Common myeloid progenitor, CD34-positive (primary cell): Measurements from ENCODE around the gene GTSE1.

ENCODE experiments used
- CTCF ChIA-PET: fragments of 350-600 bp; sonication (Branson Sonifier 250); formaldehyde crosslinking; loops from one replicate; lab custom pipeline; 2021; ENCODE audit warnings: antibody characterized with exemption; lab: Charles Lee
- POLR2A ChIA-PET: fragments of 350-600 bp; sonication (Branson Sonifier 250); formaldehyde crosslinking; loops from one replicate; lab custom pipeline; 2021; ENCODE audit warnings: antibody characterized with exemption; lab: Charles Lee
- DNase-seq, 3 donors: peaks; one replicate each; pipeline versions ENCODE4 v3.0.0 to v3.0.0-alpha.2; 2013
- H3K27ac ChIP-seq, 2 experiments: 1 replicate in 1 of 2; 2 replicates in 1 of 2; pipeline ENCODE4 v1.7.0; 2013; ENCODE audit warnings: inconsistent platforms in 2 of 2, low read length in 2 of 2, mild to moderate bottlenecking in 2 of 2, low read depth in 1 of 2, moderate library complexity in 1 of 2; ENCODE audit not compliant: severe bottlenecking in 2 of 2, insufficient read depth in 1 of 2, poor library complexity in 1 of 2
- H3K27me3 ChIP-seq, 5 experiments: replicated peaks in 2 of 5; 1 replicate in 3 of 5; 2 replicates in 2 of 5; pipeline versions ENCODE4 v1.6.1 to v1.7.0; 2013; ENCODE audit warnings: low read length in 4 of 5, mild to moderate bottlenecking in 2 of 5, moderate library complexity in 2 of 5, inconsistent platforms in 1 of 5; ENCODE audit not compliant: insufficient read depth in 5 of 5, control insufficient read depth in 4 of 5
- H3K36me3 ChIP-seq, 4 experiments: 1 replicate in 2 of 4; 2 replicates in 2 of 4; pipeline versions ENCODE4 v1.6.1 to v1.7.0; 2013; ENCODE audit warnings: low read length in 3 of 4, control low read depth in 1 of 4, mild to moderate bottlenecking in 1 of 4; ENCODE audit not compliant: control insufficient read depth in 4 of 4, insufficient read depth in 4 of 4
- H3K4me1 ChIP-seq, 4 experiments: 1 replicate in 3 of 4; 2 replicates in 1 of 4; pipeline versions ENCODE4 v1.6.1 to v1.7.1; 2013; ENCODE audit warnings: low read length in 3 of 4, mild to moderate bottlenecking in 3 of 4, control low read depth in 1 of 4, inconsistent platforms in 1 of 4, moderate library complexity in 1 of 4; ENCODE audit not compliant: control insufficient read depth in 4 of 4, insufficient read depth in 4 of 4; ENCODE audit errors: control extremely low read depth in 1 of 4
- H3K4me3 ChIP-seq, 7 experiments: 1 replicate in 4 of 7; 2 replicates in 3 of 7; pipeline versions ENCODE4 v1.5.1 to v1.7.0; 2013; ENCODE audit warnings: mild to moderate bottlenecking in 7 of 7, low read length in 6 of 7, moderate library complexity in 6 of 7, inconsistent platforms in 2 of 7, low read depth in 2 of 7, control low read depth in 1 of 7; ENCODE audit not compliant: insufficient read depth in 4 of 7, control insufficient read depth in 1 of 7; ENCODE audit errors: extremely low read depth in 1 of 7
- H3K9me3 ChIP-seq, 5 experiments: 1 replicate in 4 of 5; 2 replicates in 1 of 5; pipeline versions ENCODE4 v1.6.1 to v1.7.1; 2013; ENCODE audit warnings: low read length in 4 of 5, mild to moderate bottlenecking in 2 of 5, inconsistent platforms in 1 of 5, low read depth in 1 of 5, moderate library complexity in 1 of 5; ENCODE audit not compliant: control insufficient read depth in 4 of 5, insufficient read depth in 2 of 5; ENCODE audit errors: control extremely low read depth in 1 of 5
- WGBS: methylation state at CpG from one replicate; pipeline ENCODE4 v1.1.5; 2013; ENCODE audit not compliant: insufficient coverage; 5-methylcytosine and 5-hydroxymethylcytosine counted together

Gene GTSE1

DNA sequence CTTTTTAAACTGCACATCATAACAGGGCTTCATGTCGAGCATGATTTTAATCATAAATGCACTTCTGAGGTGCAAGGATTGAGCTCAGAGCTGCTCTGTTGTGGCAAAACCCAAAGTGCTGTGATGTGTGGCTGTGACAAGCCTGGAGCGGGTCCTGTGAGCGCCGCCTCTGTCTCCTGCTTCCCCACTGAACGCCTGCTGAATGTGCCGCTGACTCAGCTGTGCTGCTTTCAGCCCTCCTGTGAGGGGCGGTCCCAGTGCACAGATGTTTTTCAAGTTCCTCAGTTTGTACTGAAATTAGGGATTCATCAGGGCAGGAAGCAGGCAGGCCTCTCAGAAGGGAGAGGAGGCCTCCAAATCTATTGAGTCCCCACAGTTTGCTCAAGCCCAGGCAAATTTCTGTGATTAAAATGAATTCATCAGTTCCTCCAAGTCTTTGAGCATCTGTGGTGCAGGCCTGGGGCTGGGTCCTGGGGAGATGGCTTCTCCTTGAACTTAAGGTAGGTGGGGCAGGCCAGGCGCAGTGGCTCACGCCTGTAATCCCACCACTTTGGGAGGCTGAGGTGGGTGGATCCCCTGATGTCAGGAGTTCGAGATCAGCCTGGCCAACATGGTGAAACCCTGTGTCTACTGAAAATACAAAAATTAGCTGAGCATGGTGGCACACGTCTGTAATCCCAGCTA is 3.0 kb upstream of the GTSE1 start:
- DNase-seq: peak; percentile 54 to 86 (median 84)
- Histone ChIP-seq H3K27ac (no peak overlapping the region), H3K27me3 (no peaks in the 10 kb centered on the region), H3K9me3 (peaks cover 0 to 3% (median 0%) of the 10 kb centered on the region in 5 experiments), H3K36me3 (peaks cover 0 to 25% (median 11%) of the 10 kb centered on the region in 4 experiments), H3K4me3 (peak overlapping the region in 1 of 7 experiments; percentile 19), H3K4me1 (peaks cover 5 to 64% (median 41%) of the 10 kb centered on the region in 4 experiments)
- CTCF ChIA-PET: interaction anchor here (0.6 to 0.9 kb wide), 4 partner anchors 13 to 255 kb away, joined by 3 to 4 read pairs (median 3); partner anchors contain the start of gene PKDREJ
- 41% methylated on average over 10 of the region's 11 CpGs for WGBS
- POLR2A ChIA-PET: interaction anchor here (0.7 kb wide), 1 partner anchor 28 kb away, joined by 7 read pairs; no protein-coding TSS in a partner anchor

DNA sequence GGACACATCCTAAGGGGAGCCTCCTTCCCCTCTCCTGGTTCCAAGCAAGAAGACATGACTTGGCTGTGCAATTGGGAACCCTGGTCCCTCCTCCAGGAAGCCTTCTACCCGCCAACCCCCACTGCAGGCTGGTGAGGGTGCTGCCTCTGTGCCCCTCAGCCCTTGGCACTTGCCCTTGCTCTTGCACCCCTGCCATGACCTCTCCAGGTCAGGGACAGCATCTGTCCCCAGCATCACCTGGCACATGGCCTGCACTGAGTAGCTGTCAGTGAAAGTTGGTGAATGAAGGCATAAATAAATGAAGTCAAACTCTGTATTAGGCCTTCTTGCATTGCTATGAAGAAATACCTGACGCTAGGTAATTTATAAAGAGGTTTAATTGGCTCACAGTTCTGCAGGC is 1.9 kb upstream of the GTSE1 start:
- Histone ChIP-seq H3K4me1 (peaks cover 5 to 53% (median 37%) of the 10 kb centered on the region in 4 experiments), H3K27ac (no peak overlapping the region), H3K27me3 (no peaks in the 10 kb centered on the region), H3K4me3 (no peak overlapping the region), H3K9me3 (peaks cover 0 to 3% (median 0%) of the 10 kb centered on the region in 5 experiments), H3K36me3 (peaks cover 0 to 30% (median 11%) of the 10 kb centered on the region in 4 experiments)
- DNase-seq: no peak
- POLR2A ChIA-PET: no interaction called here
- WGBS: 100% methylated on average over 2 of the region's 2 CpGs
- CTCF ChIA-PET: interaction anchor here (1.7 kb wide), 1 partner anchor 20 kb away, joined by 7 read pairs; no protein-coding TSS in a partner anchor

DNA sequence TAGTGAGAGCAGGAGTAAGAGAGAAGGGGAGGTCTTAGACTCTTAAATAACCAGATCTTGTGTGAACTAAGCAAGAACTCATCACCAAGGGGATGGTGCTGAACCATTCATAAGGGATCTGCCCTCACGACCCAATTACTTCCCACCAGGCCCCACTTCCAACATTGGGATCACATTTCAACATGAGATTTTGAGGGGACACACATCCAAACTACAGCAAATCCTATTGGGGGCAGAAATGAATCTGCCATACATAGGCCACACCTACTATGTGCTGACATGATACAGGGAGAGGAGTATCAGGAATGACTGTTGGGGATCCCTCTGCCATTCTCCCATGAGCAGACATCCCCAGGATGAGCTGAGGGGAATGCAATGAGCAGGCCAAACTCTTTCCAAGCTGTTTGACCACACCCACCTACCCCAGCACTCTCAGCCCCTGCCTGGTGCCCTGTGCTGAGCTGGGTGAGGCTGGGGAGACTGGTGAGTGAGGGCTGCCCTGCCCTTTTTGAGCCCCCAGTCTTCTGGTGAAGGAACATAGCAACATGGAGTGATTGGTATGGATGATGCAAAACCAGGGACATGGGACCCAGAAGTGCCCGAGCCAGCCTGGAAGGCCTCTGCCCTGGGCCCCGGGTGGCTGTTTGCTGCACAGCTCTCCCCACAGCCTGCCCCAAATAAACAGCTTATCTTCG is 1.2 kb upstream of the GTSE1 start:
- H3K4me3 ChIP-seq: peak overlapping the region in 3 of 7 experiments; percentile 75 to 87 (median 82)
- 92% methylated on average over 4 of the region's 4 CpGs for WGBS
- H3K9me3 ChIP-seq: peaks cover 0 to 3% (median 0%) of the 10 kb centered on the region in 5 experiments
- POLR2A ChIA-PET: interaction anchor here (1.2 kb wide), 1 partner anchor 45 kb away, joined by 4 read pairs; the partner anchor contains the start of gene CDPF1
- no peak for DNase-seq
- H3K27me3 ChIP-seq: no peaks in the 10 kb centered on the region
- H3K4me1 ChIP-seq: peaks cover 5 to 47% (median 37%) of the 10 kb centered on the region in 4 experiments
- peak overlapping the region in 1 of 2 experiments; percentile 83 for H3K27ac ChIP-seq
- CTCF ChIA-PET: interaction anchor here (0.9 to 1.7 kb wide), 9 partner anchors 16 to 175 kb away, joined by 3 to 7 read pairs (median 5); partner anchors contain the start of genes PKDREJ and TTC38
- peaks cover 0 to 29% (median 11%) of the 10 kb centered on the region in 4 experiments for H3K36me3 ChIP-seq

DNA sequence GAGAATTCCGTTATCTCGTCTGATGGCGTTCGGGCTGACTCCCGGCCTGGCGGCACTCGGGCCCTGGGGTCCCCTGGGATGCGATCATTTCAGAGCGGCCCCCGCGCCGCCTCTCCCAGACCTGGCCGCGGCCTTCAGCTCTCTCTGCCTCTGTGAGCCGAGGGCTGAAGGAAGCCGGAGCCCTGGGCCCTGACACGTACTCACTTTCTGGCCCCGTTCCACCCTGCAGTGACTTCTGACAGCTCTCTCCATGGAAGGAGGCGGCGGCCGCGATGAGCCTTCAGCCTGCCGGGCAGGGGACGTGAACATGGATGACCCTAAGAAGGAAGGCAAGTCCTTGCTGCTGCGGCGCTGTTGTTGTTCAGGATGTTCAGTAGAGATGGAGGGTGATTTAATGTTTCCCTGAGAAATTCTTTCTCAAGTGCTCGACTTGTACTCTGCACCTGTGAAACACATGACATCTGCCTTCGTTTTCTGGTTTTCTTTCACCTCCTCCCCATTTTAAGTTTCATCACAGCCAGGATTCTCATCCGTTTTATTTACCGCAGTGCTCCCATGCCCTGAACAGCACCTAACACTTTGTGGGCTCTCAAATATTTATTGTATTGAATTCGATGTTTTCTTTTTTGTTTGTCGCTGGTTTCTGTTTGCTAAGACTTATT is 612 bp downstream of the GTSE1 start:
- Histone ChIP-seq H3K4me3 (peak overlapping the region; percentile 39 to 87 (median 75)), H3K27me3 (no peaks in the 10 kb centered on the region), H3K9me3 (no peaks in the 10 kb centered on the region), H3K27ac (peak overlapping the region in 1 of 2 experiments; percentile 25), H3K4me1 (peaks cover 5 to 47% (median 37%) of the 10 kb centered on the region in 4 experiments), H3K36me3 (peaks cover 2 to 31% (median 10%) of the 10 kb centered on the region in 4 experiments)
- 8% methylated on average over 24 of the region's 32 CpGs for WGBS
- ChIA-PET POLR2A (interaction anchor here (0.9 kb wide), 1 partner anchor 148 kb away, joined by 3 read pairs; no protein-coding TSS in a partner anchor), CTCF (interaction anchor here (1.4 kb wide), 1 partner anchor 56 kb away, joined by 3 read pairs; no protein-coding TSS in a partner anchor)
- DNase-seq: peak in 1 of 3 donors; percentile 21

DNA sequence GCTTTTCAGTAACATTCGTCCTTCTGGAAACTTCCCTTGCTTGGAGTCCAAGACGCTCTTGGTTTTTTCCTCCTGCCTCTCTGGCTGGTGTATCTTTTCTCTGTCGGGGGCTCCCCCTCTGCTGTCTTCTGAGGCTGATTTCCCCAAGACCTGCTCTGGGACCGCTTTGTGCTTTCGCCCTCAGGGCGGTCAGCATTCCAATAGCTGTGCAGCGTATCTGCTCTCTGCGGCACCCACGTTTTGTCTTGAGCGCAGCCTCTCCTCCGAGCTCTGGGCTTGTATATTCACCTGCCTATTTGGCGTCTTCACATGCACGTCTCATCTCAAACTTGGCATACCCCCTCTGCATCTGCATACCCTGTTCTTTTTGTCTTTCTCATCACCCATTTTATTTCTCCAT is 2.4 kb downstream of the GTSE1 start:
- 99% methylated on average over 12 of the region's 13 CpGs for WGBS
- Histone ChIP-seq H3K4me3 (no peak overlapping the region), H3K4me1 (peaks cover 5 to 31% (median 24%) of the 10 kb centered on the region in 4 experiments), H3K27me3 (no peaks in the 10 kb centered on the region), H3K27ac (no peak overlapping the region), H3K9me3 (no peaks in the 10 kb centered on the region), H3K36me3 (peaks cover 2 to 34% (median 9%) of the 10 kb centered on the region in 4 experiments)
- ChIA-PET CTCF (interaction anchor here (0.8 to 0.9 kb wide), 2 partner anchors 8 to 12 kb away, joined by 3 to 4 read pairs; no protein-coding TSS in a partner anchor), POLR2A (no interaction called here)
- DNase-seq: no peak

DNA sequence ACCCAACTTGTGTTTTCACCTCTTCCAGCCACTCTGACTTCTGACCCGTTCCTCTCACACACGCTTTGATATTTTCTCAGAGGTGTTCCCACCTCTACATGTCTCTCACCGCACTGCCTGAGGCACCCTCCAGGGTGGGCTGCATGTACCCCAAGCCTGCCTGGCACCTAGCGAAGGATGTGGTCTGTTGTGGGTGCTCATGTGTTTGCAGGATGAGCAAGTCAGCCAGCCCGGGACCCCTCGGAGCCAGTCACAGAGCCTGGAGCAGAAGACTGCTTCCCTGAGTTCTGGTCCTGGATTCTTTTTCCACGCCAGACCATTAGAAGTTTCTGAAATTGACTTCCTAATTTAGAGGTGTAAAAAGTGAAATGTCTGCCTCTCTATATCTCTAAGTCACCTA is 3.8 kb downstream of the GTSE1 start:
- ChIA-PET CTCF (interaction anchor here (1.2 kb wide), 1 partner anchor 28 kb away, joined by 3 read pairs; no protein-coding TSS in a partner anchor), POLR2A (no interaction called here)
- WGBS: 100% methylated on average over 6 of the region's 7 CpGs
- Histone ChIP-seq H3K27me3 (no peaks in the 10 kb centered on the region), H3K27ac (no peak overlapping the region), H3K36me3 (peaks cover 2 to 39% (median 9%) of the 10 kb centered on the region in 4 experiments), H3K4me1 (peaks cover 5 to 23% (median 20%) of the 10 kb centered on the region in 4 experiments), H3K4me3 (no peak overlapping the region), H3K9me3 (no peaks in the 10 kb centered on the region)
- no peak for DNase-seq
